Activated T-cell treated with anti-CD3 and anti-CD28 coated beads, Interleukin-2, amount 50 U/mL, for 72 hours (primary cell): ENCODE data around the gene RNF207. TPM values are rescaled to one million over a fixed set of nuclear protein-coding genes. Genes with fewer than 3 reads are reported as not detected.
"Not testable (repeated sequence)": the region's sequence is repeated elsewhere in the genome, so short reads cannot be mapped to it uniquely, and the experiment has no call there.

Experiments
- ATAC-seq, 2 donors: fragments of 150-1000 bp; cut with Tn5 transposase; replicated peaks in 1 of 2; 2 replicates each; pipeline ENCODE4 v1.10.0; 2021; ENCODE audit warnings: moderate library complexity in 2 of 2, mild to moderate bottlenecking in 1 of 2
- DNase-seq, 2 donors: peaks; one replicate each; pipeline ENCODE4 v3.0.0; 2021 to 2022; ENCODE audit warnings: mixed read lengths in 1 of 2
- H3K27ac Mint-ChIP-seq: one replicate; pipeline ENCODE4 v1.8.0; 2022; ENCODE audit warnings: mild to moderate bottlenecking, moderate library complexity, mixed read lengths
- H3K27me3 Mint-ChIP-seq: one replicate; pipeline ENCODE4 v1.8.0; 2022; ENCODE audit warnings: low read depth, mixed read lengths
- H3K36me3 Mint-ChIP-seq, 2 donors: one replicate each; pipeline ENCODE4 v1.8.0; 2022; ENCODE audit warnings: mixed read lengths in 2 of 2, mild to moderate bottlenecking in 1 of 2; ENCODE audit not compliant: insufficient read depth in 2 of 2
- H3K4me1 Mint-ChIP-seq: one replicate; pipeline ENCODE4 v1.8.0; 2022; ENCODE audit warnings: low read depth, mixed read lengths
- H3K4me3 Mint-ChIP-seq, 2 donors: one replicate each; pipeline ENCODE4 v1.8.0; 2022; ENCODE audit warnings: mild to moderate bottlenecking in 2 of 2, mixed read lengths in 2 of 2, moderate library complexity in 2 of 2
- H3K9me3 Mint-ChIP-seq, 2 donors: one replicate each; pipeline ENCODE4 v1.8.0; 2022; ENCODE audit warnings: mixed read lengths in 2 of 2
- total RNA-seq, 2 donors: library from RNA; stranded (reverse); gene quantifications; one replicate each; pipeline ENCODE4 v1.2.3, GENCODE V29; 2022

The RNF207 gene
- total RNA-seq, 2 donors from 2014 or later = 9.5 to 14.9 TPM

GRCh38 chr1:6212193-6212959 lies 6.5 kb downstream of the RNF207 start:
- Mint-ChIP-seq H3K4me1 (peaks cover 5% of the 10 kb centered on the region), H3K4me3 (no peak overlapping the region), H3K27ac (no peak overlapping the region), H3K9me3 (no peaks in the 10 kb centered on the region), H3K27me3 (peaks cover 22% of the 10 kb centered on the region), H3K36me3 (no peaks in the 10 kb centered on the region)
- ATAC-seq = no peak
- no peak for DNase-seq

- ATAC-seq = no peak
These were observed 12.7 kb downstream of the RNF207 start for GRCh38 chr1:6218375-6219164.

GRCh38 chr1:6219641-6220040 lies 13.7 kb downstream of the RNF207 start:
- H3K4me1 Mint-ChIP-seq, ATAC-seq, H3K4me3 Mint-ChIP-seq, H3K27me3 Mint-ChIP-seq, DNase-seq, H3K27ac Mint-ChIP-seq, H3K9me3 Mint-ChIP-seq: not testable (repeated sequence)
- peaks cover 0 to 16% of the 10 kb centered on the region in 2 donors for H3K36me3 Mint-ChIP-seq

More at GRCh38 chr1:6218375-6219164, 12.7 kb downstream of the RNF207 start:
- no peak overlapping the region for H3K27ac Mint-ChIP-seq
- H3K27me3 Mint-ChIP-seq = peaks cover 6% of the 10 kb centered on the region
- H3K9me3 Mint-ChIP-seq = no peaks in the 10 kb centered on the region
- H3K36me3 Mint-ChIP-seq = peaks cover 0 to 9% of the 10 kb centered on the region in 2 donors
- H3K4me1 Mint-ChIP-seq = no peaks in the 10 kb centered on the region
- H3K4me3 Mint-ChIP-seq = no peak overlapping the region
- no peak for DNase-seq

- Mint-ChIP-seq H3K4me1 (no peaks in the 10 kb centered on the region), H3K27me3 (peaks cover 5% of the 10 kb centered on the region), H3K36me3 (peaks cover 0 to 17% of the 10 kb centered on the region in 2 donors), H3K27ac (no peak overlapping the region), H3K4me3 (no peak overlapping the region), H3K9me3 (no peaks in the 10 kb centered on the region)
- DNase-seq (no peak), ATAC-seq (no peak)
These were observed 14.3 kb downstream of the RNF207 start for GRCh38 chr1:6220236-6220635.

- H3K9me3 Mint-ChIP-seq = no peaks in the 10 kb centered on the region
- H3K27ac Mint-ChIP-seq = no peak overlapping the region
- H3K4me1 Mint-ChIP-seq = no peaks in the 10 kb centered on the region
- no peak overlapping the region for H3K4me3 Mint-ChIP-seq
- DNase-seq (no peak), ATAC-seq (no peak)
- peaks cover 0 to 18% of the 10 kb centered on the region in 2 donors for H3K36me3 Mint-ChIP-seq
- no peaks in the 10 kb centered on the region for H3K27me3 Mint-ChIP-seq
These were observed 15.4 kb downstream of the RNF207 start for GRCh38 chr1:6221210-6221784.

- no peak overlapping the region for H3K4me3 Mint-ChIP-seq
- no peaks in the 10 kb centered on the region for H3K9me3 Mint-ChIP-seq
- H3K27me3 Mint-ChIP-seq = no peaks in the 10 kb centered on the region
- DNase-seq (no peak), ATAC-seq (no peak)
- no peak overlapping the region for H3K27ac Mint-ChIP-seq
- no peaks in the 10 kb centered on the region for H3K4me1 Mint-ChIP-seq
- H3K36me3 Mint-ChIP-seq = peaks cover 2 to 20% of the 10 kb centered on the region in 2 donors
These were observed 16.7 kb downstream of the RNF207 start for GRCh38 chr1:6222636-6223035.

- no peak overlapping the region for H3K4me3 Mint-ChIP-seq
- H3K27me3 Mint-ChIP-seq = no peaks in the 10 kb centered on the region
- ATAC-seq = no peak
- peaks cover 2 to 21% of the 10 kb centered on the region in 2 donors for H3K36me3 Mint-ChIP-seq
- no peaks in the 10 kb centered on the region for H3K9me3 Mint-ChIP-seq
- H3K27ac Mint-ChIP-seq = no peak overlapping the region
- no peak for DNase-seq
- H3K4me1 Mint-ChIP-seq = no peaks in the 10 kb centered on the region
These were observed 17.7 kb downstream of the RNF207 start for GRCh38 chr1:6223617-6224016.

GRCh38 chr1:6224718-6225117 lies 18.8 kb downstream of the RNF207 start:
- no peaks in the 10 kb centered on the region for H3K27me3 Mint-ChIP-seq
- H3K4me3 Mint-ChIP-seq = no peak overlapping the region
- H3K9me3 Mint-ChIP-seq = no peaks in the 10 kb centered on the region
- H3K36me3 Mint-ChIP-seq = peaks cover 2 to 23% of the 10 kb centered on the region in 2 donors
- no peak for DNase-seq
- no peak for ATAC-seq
- no peak overlapping the region for H3K27ac Mint-ChIP-seq
- no peaks in the 10 kb centered on the region for H3K4me1 Mint-ChIP-seq

GRCh38 chr1:6225651-6226050 lies 19.7 kb downstream of the RNF207 start:
- no peak overlapping the region for H3K4me3 Mint-ChIP-seq
- H3K9me3 Mint-ChIP-seq = no peaks in the 10 kb centered on the region
- DNase-seq (no peak), ATAC-seq (no peak)
- no peaks in the 10 kb centered on the region for H3K27me3 Mint-ChIP-seq
- no peak overlapping the region for H3K27ac Mint-ChIP-seq
- H3K36me3 Mint-ChIP-seq = peaks cover 2 to 23% of the 10 kb centered on the region in 2 donors
- H3K4me1 Mint-ChIP-seq = no peaks in the 10 kb centered on the region

- DNase-seq (no peak), ATAC-seq (no peak)
- H3K36me3 Mint-ChIP-seq = peaks cover 2 to 7% of the 10 kb centered on the region in 2 donors
- H3K4me3 Mint-ChIP-seq = no peak overlapping the region
- peaks cover 25% of the 10 kb centered on the region for H3K4me1 Mint-ChIP-seq
- no peak overlapping the region for H3K27ac Mint-ChIP-seq
- no peaks in the 10 kb centered on the region for H3K27me3 Mint-ChIP-seq
- H3K9me3 Mint-ChIP-seq = no peaks in the 10 kb centered on the region
These were observed 27.5 kb downstream of the RNF207 start for GRCh38 chr1:6233376-6233775.

- peak overlapping the region; percentile 86 for H3K27ac Mint-ChIP-seq
- peaks cover 11% of the 10 kb centered on the region for H3K27me3 Mint-ChIP-seq
- ATAC-seq (no peak), DNase-seq (no peak)
- peaks cover 29% of the 10 kb centered on the region for H3K4me1 Mint-ChIP-seq
- no peaks in the 10 kb centered on the region for H3K9me3 Mint-ChIP-seq
- H3K36me3 Mint-ChIP-seq = peaks cover 2 to 6% of the 10 kb centered on the region in 2 donors
- peak overlapping the region; percentile 89 to 90 for H3K4me3 Mint-ChIP-seq
These were observed 28.8 kb downstream of the RNF207 start for GRCh38 chr1:6234502-6235295.

- no peaks in the 10 kb centered on the region for H3K9me3 Mint-ChIP-seq
These were observed 29.4 kb downstream of the RNF207 start for GRCh38 chr1:6235296-6235677.

More at GRCh38 chr1:6235296-6235677, 29.4 kb downstream of the RNF207 start:
- Mint-ChIP-seq H3K27ac (peak overlapping the region; percentile 43), H3K4me3 (peak overlapping the region; percentile 89 to 90), H3K4me1 (peaks cover 29% of the 10 kb centered on the region), H3K27me3 (peaks cover 17% of the 10 kb centered on the region), H3K36me3 (peaks cover 2 to 6% of the 10 kb centered on the region in 2 donors)
- DNase-seq = peak in 1 of 2 donors; percentile 35
- peak in 1 of 2 donors; percentile 14 for ATAC-seq
